NCI-H69 (cell line): Measurements from ENCODE around the gene C20orf173.
"Not testable (repeated sequence)": the region's sequence is repeated elsewhere in the genome, so short reads cannot be mapped to it uniquely, and the experiment has no call there.

Source experiments
- DNase-seq: peaks from one replicate; lab custom pipeline; 2025; lab: John Stamatoyannopoulos, UW

C20orf173 gene, protein sequence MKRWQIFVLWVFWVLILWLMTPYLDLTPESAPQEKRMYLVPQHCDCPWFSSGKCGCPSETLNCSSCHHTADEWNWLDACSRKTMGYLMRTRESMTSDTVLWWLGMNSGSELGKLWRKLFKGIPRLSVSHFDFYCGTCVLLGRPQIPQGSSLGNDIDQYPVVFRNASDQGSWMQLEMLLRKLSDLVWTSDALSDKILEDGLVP

GRCh38 chr20:35529552-35529951 lies at the start of gene C20orf173:
TSS of gene C20orf173 (minus strand) at chr20:35529652. CDS start at chr20:35529373, 279 bp downstream.
- no peak for DNase-seq

GRCh38 chr20:35579196-35579595 lies 49.7 kb upstream of the C20orf173 start:
- no peak for DNase-seq

- DNase-seq, result no peak
Measured at GRCh38 chr20:35578469-35578868, 49.0 kb upstream of the C20orf173 start.

GRCh38 chr20:35576816-35577215 lies 47.4 kb upstream of the C20orf173 start:
- no peak for DNase-seq

DNA sequence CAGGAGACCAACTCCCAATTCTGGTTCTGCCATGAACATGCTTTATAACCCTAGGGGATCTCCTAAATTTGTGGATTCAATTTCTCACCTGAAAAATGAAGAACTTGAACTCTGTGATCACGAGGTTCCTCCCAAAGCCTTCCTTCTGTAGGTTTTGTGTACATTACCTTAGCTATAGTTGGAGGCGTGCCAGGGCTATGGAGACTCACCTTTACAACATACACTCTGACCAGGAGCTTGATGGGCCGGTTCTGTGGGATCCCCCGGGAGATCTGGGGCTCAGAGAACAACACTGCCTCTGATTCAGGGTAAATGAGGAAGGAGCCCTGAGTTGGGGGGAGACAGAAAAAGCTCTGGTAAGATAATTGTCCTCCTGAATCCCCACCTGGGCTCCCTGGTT lies 46.5 kb upstream of the C20orf173 start:
- peak; percentile 70 for DNase-seq

GRCh38 chr20:35572838-35573237 lies 43.4 kb upstream of the C20orf173 start:
- no peak for DNase-seq

DNA sequence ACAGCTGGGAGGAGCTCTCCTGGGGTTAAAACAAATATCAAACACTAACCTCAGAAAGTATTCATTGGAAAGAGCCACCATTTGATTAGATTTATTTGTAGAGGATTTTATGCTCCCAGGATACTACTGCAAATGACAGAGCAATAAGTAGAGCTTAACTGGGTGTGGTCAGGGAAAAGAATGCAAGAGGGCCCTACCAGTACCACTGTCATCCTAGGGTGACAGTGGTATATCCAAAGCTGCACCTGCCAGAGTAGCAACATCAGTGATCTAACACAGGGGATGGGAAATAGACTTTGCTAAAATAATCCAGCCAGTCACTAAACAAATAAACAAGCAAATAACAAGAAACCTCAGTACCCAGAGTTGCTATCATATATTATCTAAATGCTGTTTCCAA lies 42.1 kb upstream of the C20orf173 start:
- peak; percentile 19 for DNase-seq

GRCh38 chr20:35568645-35569044 lies 39.2 kb upstream of the C20orf173 start:
- peak; percentile 62 for DNase-seq

DNA sequence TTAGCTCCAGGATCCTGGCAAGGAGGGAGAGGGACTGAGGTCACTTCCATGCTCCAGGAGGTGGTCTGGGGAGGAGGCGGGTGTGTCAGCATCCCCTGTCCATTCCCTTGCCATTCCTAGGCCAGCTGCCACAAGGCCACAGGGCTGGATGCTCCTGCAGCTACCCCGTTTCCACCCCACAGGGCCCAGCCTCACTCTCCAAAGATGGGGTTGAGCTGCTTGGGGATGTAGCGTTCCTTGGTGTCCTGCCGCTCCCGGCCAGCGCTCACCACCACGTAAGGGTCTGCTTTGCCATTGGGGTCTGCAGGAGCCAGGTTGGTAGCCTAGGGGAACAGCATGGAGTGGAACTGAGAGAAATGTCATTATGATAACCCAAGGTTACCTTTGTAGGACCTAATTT lies 35.5 kb upstream of the C20orf173 start:
- DNase-seq, result no peak

DNA sequence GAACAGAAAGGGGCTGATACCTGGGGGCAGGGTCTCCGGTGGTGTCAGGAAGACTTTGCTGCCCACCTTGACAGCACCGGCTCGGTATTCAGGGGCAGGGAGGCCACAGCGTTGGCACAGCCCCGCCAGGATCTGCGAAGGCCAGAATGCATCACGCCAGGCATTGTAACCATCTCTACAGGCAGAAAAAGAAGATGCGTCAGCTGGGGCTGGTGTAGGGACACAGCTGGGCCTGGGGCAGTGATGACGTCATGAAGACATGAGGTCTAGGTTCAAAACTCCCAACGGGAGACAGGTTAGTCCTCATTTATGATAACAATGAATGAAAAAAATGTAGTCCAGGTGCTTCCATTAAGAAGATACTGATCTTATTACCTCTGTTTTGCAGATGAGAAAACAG lies 34.4 kb upstream of the C20orf173 start:
- peak; percentile 25 for DNase-seq

DNA sequence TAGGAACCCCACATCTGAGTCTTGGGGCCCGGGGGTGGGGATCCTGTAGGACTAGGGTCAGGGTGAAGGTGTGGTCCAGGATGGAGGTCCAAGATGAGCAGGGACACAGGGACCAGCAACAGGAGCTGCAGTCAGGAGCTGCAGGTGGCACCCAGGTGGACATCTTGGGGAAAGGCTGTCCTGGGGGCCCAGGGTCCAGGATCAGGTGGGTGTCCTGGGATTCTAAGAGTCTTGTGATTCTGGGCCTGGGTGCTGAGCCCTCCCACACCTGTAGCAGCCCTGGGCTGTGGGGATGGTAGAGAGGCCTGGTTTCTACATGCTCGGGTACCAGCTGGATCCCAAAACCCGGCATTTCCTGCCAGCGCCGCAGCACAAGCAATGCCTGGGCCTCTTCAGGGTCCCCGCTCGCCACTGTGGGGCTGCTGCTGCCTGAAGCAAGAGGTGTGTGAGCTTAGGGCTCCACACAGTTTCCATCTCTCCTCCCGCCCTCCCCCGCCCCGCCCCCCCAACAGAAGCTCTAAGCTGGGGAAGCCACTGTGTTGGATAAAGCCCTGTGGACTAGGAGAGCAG lies 33.2 kb upstream of the C20orf173 start:
- no peak for DNase-seq

- peak; percentile 30 for DNase-seq
Measured at GRCh38 chr20:35561671-35562070, 32.2 kb upstream of the C20orf173 start.

DNA sequence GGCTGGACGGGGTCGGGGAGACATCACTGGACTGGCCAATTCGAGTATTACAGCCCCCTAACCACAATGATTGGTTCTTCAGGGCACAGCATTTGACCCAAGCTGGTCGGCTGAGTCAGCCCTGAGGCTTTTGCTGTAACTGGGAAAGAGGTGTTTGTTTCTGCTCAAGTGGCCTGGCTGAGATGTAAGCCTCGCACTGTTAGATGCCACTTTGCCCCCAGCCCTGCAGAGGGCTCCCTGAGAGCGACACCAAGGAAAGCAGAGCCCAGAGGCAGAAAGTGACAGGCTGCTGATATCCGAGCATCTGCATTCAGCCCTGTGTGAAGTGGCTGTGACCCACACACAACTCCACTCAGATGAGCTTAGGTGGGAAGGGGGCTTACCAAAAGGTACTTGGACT lies 31.8 kb upstream of the C20orf173 start:
- DNase-seq, result peak; percentile 60

DNA sequence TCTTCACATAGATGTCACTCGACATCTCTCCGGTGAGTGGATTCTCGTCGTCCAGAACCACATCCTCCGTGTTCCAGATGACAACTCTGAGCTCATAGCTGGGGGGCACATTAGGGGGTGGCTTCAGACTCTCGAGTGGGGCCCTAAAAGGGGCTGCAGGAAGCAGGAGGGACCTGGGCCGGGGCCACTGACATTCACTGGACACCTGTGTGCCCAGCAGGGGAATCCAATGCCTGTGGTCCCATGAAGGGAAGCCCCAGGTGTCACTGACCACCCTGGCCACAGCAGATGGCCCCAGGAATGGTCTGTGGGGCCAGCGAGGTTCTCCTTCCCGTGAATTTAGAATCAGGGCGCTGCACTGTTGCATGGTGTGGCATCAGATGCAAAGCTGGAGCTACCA lies 31.1 kb upstream of the C20orf173 start:
- no peak for DNase-seq

- DNase-seq, result no peak
Measured at GRCh38 chr20:35560105-35560511, 30.7 kb upstream of the C20orf173 start.

DNA sequence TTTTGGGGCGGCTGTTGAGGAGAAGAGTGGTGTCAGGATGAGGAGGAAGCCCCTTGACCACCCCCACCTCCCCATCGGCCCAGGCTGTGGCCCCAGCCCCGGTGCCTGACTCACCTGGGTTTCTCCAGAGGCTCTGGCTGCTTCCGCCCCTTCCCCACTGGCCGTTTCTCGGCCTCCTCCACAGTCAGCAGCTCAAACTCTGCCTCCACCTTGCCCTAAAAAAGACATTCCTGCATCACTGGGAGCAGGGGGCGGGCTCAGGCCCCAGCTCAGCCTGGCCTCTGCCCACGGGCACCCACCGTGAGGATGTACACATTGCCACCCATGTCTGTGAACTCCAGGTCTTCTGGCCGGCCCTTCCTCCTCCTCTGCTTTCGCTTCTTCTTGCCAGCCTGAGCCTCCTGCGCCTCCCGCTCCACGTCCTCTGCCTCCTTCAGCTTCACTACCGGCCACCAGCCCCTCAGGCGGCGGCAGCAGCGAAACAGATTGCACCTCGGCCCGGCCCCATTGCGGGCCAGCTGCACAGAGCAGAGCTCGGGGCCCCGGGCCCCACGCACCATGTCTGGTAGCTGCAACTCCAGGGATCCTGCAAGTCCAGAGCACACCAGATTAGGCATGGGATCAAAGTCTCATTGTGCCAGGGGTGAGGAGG lies 29.7 kb upstream of the C20orf173 start:
- DNase-seq, result no peak

DNA sequence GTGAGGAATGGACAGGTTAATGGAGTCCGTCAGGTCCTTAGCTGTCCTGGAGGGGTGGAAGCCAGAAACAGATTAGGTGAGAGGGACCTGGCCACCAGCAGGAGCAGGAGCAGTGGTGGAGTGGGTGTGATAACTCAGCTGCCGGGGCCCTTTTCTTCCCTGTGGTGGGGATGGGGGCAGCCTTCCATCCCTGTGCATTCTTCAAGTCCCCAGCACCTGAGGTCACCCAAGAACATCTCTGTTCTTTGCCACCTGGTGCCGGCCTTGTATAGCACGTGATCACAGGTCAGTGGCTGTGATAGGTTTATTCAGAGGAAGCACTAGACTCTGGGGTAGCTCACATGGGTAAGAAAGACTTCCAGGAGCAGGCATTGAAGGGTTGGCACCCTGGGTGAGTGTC lies 29.0 kb upstream of the C20orf173 start:
- no peak for DNase-seq

GRCh38 chr20:35556871-35557270 lies 27.4 kb upstream of the C20orf173 start:
- DNase-seq, result no peak

DNA sequence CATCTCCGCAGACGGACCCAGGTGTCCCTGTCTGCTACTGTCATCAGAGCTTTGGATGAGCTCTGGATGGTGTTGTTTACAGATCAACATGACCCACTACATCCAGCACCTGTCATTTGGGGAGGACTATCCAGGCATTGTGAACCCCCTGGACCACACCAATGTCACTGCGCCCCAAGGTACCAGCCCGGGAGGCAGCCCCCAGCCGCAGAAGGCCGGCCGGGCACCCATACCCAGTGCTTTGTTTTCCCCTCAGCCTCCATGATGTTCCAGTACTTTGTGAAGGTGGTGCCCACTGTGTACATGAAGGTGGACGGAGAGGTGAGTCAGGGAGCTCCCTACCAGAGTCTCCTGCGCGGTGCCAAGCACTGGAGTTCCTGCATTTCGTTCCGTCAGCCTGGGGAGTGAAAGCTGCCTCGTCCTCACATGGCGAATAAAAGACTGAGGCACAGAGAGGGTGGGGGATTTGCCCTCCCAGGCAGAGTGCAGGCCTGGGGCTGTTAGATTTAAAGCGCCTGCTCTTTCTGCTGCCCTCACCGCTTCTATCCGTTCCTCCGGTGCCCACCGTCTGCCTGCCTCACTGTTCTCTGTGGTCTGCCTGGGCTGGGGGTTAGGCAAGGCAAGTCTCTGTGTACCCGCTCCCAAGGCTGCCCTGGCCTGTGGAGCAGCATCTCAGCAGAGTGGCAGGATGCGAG lies 26.6 kb upstream of the C20orf173 start:
- DNase-seq, result no peak

GRCh38 chr20:35555461-35555860 lies 26.0 kb upstream of the C20orf173 start:
- not testable (repeated sequence) for DNase-seq

DNA sequence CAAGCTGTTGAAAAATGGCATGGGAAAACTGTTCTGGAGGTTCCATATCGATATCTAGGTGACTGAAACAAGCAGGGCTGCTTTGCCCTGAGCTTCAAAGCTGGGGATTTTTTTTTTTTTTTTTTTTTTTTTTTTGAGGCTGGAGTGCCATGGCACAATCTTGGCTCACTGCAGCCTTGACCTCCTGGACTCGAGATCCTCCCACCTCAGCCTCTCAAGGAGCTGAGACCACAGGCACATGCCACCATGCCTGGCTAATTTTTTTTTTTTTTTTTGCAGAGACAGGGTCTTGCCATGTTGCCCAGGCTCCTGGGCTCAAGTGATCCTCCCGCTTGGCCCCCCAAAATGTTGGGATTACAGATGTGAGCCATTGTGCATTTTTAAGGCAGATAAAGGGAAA lies 23.5 kb upstream of the C20orf173 start:
- no peak for DNase-seq

- no peak for DNase-seq
Measured at GRCh38 chr20:35551503-35551902, 22.1 kb upstream of the C20orf173 start.

GRCh38 chr20:35547329-35547728 lies 17.9 kb upstream of the C20orf173 start:
- DNase-seq, result no peak
